Astrocyte (in vitro differentiated cells and primary cell): ENCODE results near the gene PRRX2. TPM values are rescaled to one million over a fixed set of nuclear protein-coding genes. Genes with fewer than 3 reads are reported as not detected.

ENCODE experiments used
- DNase-seq: peaks from one replicate; pipeline ENCODE4 v3.0.0-alpha.2; 2010; ENCODE audit warnings: low read depth
- FAIRE-seq: peaks from 2 replicates; lab custom pipeline; 2011; peaks lifted over from hg19 to GRCh38; lab: Jason Lieb, UNC
- H2AFZ ChIP-seq: 2 replicates; pipeline ENCODE4 v1.6.0; 2012; ENCODE audit warnings: low read depth, low read length, inconsistent platforms
- H3K27ac ChIP-seq: 2 replicates; pipeline ENCODE4 v1.5.1; 2011; ENCODE audit warnings: low read depth, low read length, inconsistent platforms
- H3K27me3 ChIP-seq: 2 replicates; pipeline ENCODE4 v1.6.0; 2011; ENCODE audit warnings: low read length, inconsistent platforms; ENCODE audit not compliant: insufficient read depth
- H3K36me3 ChIP-seq: 2 replicates; pipeline ENCODE4 v1.5.1; 2011; ENCODE audit warnings: low read length, inconsistent platforms; ENCODE audit not compliant: insufficient read depth
- H3K4me1 ChIP-seq: 2 replicates; pipeline ENCODE4 v1.5.1; 2011; ENCODE audit warnings: low read length, inconsistent platforms; ENCODE audit not compliant: insufficient read depth
- H3K4me2 ChIP-seq: 2 replicates; pipeline ENCODE4 v1.6.0; 2012; ENCODE audit warnings: low read length, inconsistent platforms
- H3K4me3 ChIP-seq: 2 replicates; pipeline ENCODE4 v1.5.1; 2011; ENCODE audit warnings: low read depth, mild to moderate bottlenecking, low read length, inconsistent platforms; ENCODE audit not compliant: insufficient read depth
- H3K79me2 ChIP-seq: 2 replicates; pipeline ENCODE4 v1.6.0; 2012; ENCODE audit warnings: mild to moderate bottlenecking, low read length, inconsistent platforms; ENCODE audit not compliant: insufficient read depth
- H3K9ac ChIP-seq: 2 replicates; pipeline ENCODE4 v1.6.0; 2012; ENCODE audit warnings: mild to moderate bottlenecking, low read length, inconsistent platforms
- H3K9me3 ChIP-seq: 2 replicates; pipeline ENCODE4 v1.5.1; 2012; ENCODE audit warnings: low read depth, mild to moderate bottlenecking, low read length, inconsistent platforms; ENCODE audit not compliant: insufficient read depth
- H4K20me1 ChIP-seq: 2 replicates; pipeline ENCODE4 v1.6.0; 2012; ENCODE audit warnings: low read length, inconsistent platforms; ENCODE audit not compliant: insufficient read depth
- H3K27ac Mint-ChIP-seq: one replicate; pipeline ENCODE4 v1.8.0; 2021; ENCODE audit warnings: mild to moderate bottlenecking, mixed read lengths; ENCODE audit not compliant: unreplicated experiment
- H3K27me3 Mint-ChIP-seq: one replicate; pipeline ENCODE4 v1.8.0; 2021; ENCODE audit warnings: low read depth, mixed read lengths; ENCODE audit not compliant: unreplicated experiment
- H3K36me3 Mint-ChIP-seq: one replicate; pipeline ENCODE4 v1.8.0; 2021; ENCODE audit warnings: low read depth, mixed read lengths; ENCODE audit not compliant: unreplicated experiment
- H3K4me1 Mint-ChIP-seq: one replicate; pipeline ENCODE4 v1.8.0; 2021; ENCODE audit warnings: low read depth, mixed read lengths; ENCODE audit not compliant: unreplicated experiment
- H3K4me3 Mint-ChIP-seq: one replicate; pipeline ENCODE4 v1.8.0; 2021; ENCODE audit warnings: mild to moderate bottlenecking, moderate library complexity, mixed read lengths; ENCODE audit not compliant: unreplicated experiment
- H3K9me3 Mint-ChIP-seq: one replicate; pipeline ENCODE4 v1.8.0; 2021; ENCODE audit warnings: mild to moderate bottlenecking, mixed read lengths; ENCODE audit not compliant: unreplicated experiment
- EZH2 ChIP-seq: IDR thresholded peaks from 2 replicates; pipeline ENCODE4 v1.6.1; 2012; ENCODE audit warnings: mild to moderate bottlenecking, low read length, inconsistent platforms; ENCODE audit not compliant: insufficient read depth
- total RNA-seq: library from RNA; stranded (reverse); gene quantifications from 2 replicates; pipeline ENCODE4 v1.2.1, GENCODE V29; 2021
- TF ChIP-seq, protein P1 (sequence below): IDR thresholded peaks from 2 replicates; pipeline ENCODE4 v1.5.1; 2011; ENCODE audit warnings: low read depth, mild to moderate bottlenecking, inconsistent platforms, low read length, moderate library complexity; ENCODE audit not compliant: insufficient read depth

PRRX2 gene
- total RNA-seq, 1 donor from 2014 or later = not detected

DNA sequence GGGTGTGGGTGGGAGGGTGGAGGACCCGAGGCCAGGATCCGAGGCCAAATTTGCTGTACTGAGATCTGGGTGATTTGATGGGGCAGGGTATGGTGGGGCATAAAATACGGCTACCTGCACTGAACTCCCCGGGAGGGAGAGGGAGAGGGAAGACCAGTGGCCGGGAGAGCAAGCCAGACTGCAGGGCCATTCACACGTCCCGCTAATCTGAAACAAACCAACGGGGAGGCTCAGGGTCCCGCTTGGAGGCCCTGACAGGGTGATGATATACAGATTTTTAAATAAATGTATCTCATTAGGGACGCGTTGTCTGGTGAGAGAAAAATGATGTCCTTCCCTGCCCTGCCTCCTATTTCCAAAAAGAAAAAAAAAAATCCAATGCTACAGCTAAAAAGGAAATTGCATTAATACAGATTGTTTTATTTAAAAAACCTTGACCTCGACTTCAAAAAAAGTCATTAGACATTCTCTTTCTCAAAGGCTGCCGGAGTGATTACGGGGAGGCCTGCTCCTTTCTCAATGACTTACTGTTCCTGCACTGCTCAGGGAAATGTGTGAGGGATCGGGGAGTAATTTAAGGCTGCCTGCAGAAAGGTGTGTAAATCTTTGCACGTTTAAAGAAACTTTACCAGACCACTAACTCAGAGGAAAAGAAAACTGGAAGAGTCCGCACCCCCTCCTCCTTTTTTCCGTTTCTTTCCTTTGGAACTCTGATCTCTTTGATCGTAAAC is 11.5 kb upstream of the PRRX2 start:
- H2AFZ ChIP-seq = no peak overlapping the region
- Mint-ChIP-seq H3K4me1 (no peaks in the 10 kb centered on the region), H3K27me3 (peaks cover 17% of the 10 kb centered on the region), H3K36me3 (no peaks in the 10 kb centered on the region), H3K4me3 (no peak overlapping the region), H3K9me3 (no peaks in the 10 kb centered on the region), H3K27ac (no peak overlapping the region)
- FAIRE-seq (no peak), DNase-seq (no peak)
- peaks cover 20% of the 10 kb centered on the region for H3K27me3 ChIP-seq
- H3K79me2 ChIP-seq = no peaks in the 10 kb centered on the region
- no peaks in the 10 kb centered on the region for H3K9me3 ChIP-seq
- no peak overlapping the region for H3K4me2 ChIP-seq
- H3K27ac ChIP-seq = no peak overlapping the region
- no peak overlapping the region for H3K4me3 ChIP-seq
- TF ChIP-seq EZH2 = no peak
- TF ChIP-seq, protein P1, sequence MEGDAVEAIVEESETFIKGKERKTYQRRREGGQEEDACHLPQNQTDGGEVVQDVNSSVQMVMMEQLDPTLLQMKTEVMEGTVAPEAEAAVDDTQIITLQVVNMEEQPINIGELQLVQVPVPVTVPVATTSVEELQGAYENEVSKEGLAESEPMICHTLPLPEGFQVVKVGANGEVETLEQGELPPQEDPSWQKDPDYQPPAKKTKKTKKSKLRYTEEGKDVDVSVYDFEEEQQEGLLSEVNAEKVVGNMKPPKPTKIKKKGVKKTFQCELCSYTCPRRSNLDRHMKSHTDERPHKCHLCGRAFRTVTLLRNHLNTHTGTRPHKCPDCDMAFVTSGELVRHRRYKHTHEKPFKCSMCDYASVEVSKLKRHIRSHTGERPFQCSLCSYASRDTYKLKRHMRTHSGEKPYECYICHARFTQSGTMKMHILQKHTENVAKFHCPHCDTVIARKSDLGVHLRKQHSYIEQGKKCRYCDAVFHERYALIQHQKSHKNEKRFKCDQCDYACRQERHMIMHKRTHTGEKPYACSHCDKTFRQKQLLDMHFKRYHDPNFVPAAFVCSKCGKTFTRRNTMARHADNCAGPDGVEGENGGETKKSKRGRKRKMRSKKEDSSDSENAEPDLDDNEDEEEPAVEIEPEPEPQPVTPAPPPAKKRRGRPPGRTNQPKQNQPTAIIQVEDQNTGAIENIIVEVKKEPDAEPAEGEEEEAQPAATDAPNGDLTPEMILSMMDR = no peak
- H3K36me3 ChIP-seq = no peaks in the 10 kb centered on the region
- H3K4me1 ChIP-seq = peaks cover 12% of the 10 kb centered on the region
- H3K9ac ChIP-seq = no peak overlapping the region
- H4K20me1 ChIP-seq = peaks cover 3% of the 10 kb centered on the region

DNA sequence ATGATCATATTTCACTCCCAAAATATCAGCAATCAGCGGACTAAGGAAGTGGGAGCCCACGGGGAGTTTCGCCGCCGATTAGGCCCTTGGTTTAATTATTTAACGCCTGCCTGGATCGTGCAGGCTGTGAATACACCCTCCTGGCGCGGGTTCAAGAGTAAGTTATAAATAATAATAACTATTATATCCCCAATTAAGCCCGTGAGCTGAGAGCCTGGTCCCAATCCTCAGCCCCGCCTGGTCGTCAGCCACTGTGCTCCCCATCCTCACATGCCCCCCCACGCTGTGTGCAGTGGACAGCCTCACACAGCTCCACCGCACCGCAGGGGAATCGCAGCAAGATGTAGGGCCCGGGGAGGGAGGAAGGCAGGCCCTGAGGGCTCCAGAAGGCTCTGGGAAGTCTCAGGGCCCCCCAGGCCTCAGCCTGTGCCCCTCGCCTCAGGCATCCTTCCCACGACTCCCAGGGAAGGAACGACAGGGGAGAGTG is 10.8 kb upstream of the PRRX2 start:
- FAIRE-seq (no peak), DNase-seq (no peak)
- Histone ChIP-seq H3K36me3 (no peaks in the 10 kb centered on the region), H3K4me1 (peaks cover 12% of the 10 kb centered on the region), H3K27ac (no peak overlapping the region), H3K4me2 (no peak overlapping the region), H3K4me3 (no peak overlapping the region), H3K79me2 (no peaks in the 10 kb centered on the region), H3K9ac (no peak overlapping the region), H3K27me3 (peaks cover 20% of the 10 kb centered on the region), H2AFZ (no peak overlapping the region), H4K20me1 (peaks cover 3% of the 10 kb centered on the region), H3K9me3 (no peaks in the 10 kb centered on the region)
- no peak overlapping the region for H3K27ac Mint-ChIP-seq
- H3K36me3 Mint-ChIP-seq = no peaks in the 10 kb centered on the region
- H3K4me1 Mint-ChIP-seq = no peaks in the 10 kb centered on the region
- H3K4me3 Mint-ChIP-seq = no peak overlapping the region
- no peaks in the 10 kb centered on the region for H3K9me3 Mint-ChIP-seq
- peaks cover 19% of the 10 kb centered on the region for H3K27me3 Mint-ChIP-seq
- TF ChIP-seq EZH2 = no peak
- TF ChIP-seq, protein P1 = no peak

DNA sequence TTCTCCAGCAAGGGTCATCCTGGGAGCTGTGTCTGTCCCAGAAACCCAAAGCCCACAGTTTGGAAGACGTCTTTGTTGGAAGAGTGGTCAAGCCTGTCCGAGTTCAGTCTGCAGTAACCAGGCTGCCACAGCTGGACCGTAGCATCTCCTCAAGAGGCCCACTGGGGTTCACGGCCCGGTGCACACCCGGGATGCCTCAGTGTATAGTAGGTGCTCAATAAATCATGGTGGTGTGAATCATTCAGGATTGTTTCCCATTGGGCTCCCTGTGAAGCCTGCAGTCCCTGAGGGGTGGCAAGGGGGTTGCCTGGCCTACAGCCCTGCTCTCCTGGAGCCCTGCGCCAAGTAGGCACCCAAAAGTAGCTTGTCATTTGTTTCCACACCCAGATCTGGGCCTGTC is 10.3 kb upstream of the PRRX2 start:
- Histone ChIP-seq H3K27ac (no peak overlapping the region), H2AFZ (no peak overlapping the region), H3K79me2 (no peaks in the 10 kb centered on the region), H3K27me3 (peaks cover 20% of the 10 kb centered on the region), H4K20me1 (peaks cover 3% of the 10 kb centered on the region), H3K4me2 (no peak overlapping the region), H3K4me3 (no peak overlapping the region), H3K36me3 (no peaks in the 10 kb centered on the region), H3K9me3 (no peaks in the 10 kb centered on the region), H3K9ac (no peak overlapping the region), H3K4me1 (peaks cover 12% of the 10 kb centered on the region)
- DNase-seq = no peak
- no peak overlapping the region for H3K27ac Mint-ChIP-seq
- no peaks in the 10 kb centered on the region for H3K9me3 Mint-ChIP-seq
- H3K4me1 Mint-ChIP-seq = no peaks in the 10 kb centered on the region
- no peaks in the 10 kb centered on the region for H3K36me3 Mint-ChIP-seq
- H3K27me3 Mint-ChIP-seq = peaks cover 19% of the 10 kb centered on the region
- TF ChIP-seq EZH2 = no peak
- TF ChIP-seq, protein P1 = no peak
- FAIRE-seq = no peak
- H3K4me3 Mint-ChIP-seq = no peak overlapping the region
